D721Med (cell line): Measurements from ENCODE around the gene PIGP.

ENCODE experiments used
- DNase-seq: peaks from one replicate; pipeline ENCODE4 v3.0.0; 2011; ENCODE audit warnings: low spot score; ENCODE audit not compliant: insufficient read length
- FAIRE-seq: peaks from 2 replicates; lab custom pipeline; 2011; peaks lifted over from hg19 to GRCh38; lab: Jason Lieb, UNC
- CTCF ChIP-seq: IDR thresholded peaks from 2 replicates; pipeline ENCODE4 v1.5.1; 2012; ENCODE audit warnings: mild to moderate bottlenecking, control low read depth; ENCODE audit not compliant: insufficient read depth; ENCODE audit errors: missing control alignments

Gene PIGP

DNA sequence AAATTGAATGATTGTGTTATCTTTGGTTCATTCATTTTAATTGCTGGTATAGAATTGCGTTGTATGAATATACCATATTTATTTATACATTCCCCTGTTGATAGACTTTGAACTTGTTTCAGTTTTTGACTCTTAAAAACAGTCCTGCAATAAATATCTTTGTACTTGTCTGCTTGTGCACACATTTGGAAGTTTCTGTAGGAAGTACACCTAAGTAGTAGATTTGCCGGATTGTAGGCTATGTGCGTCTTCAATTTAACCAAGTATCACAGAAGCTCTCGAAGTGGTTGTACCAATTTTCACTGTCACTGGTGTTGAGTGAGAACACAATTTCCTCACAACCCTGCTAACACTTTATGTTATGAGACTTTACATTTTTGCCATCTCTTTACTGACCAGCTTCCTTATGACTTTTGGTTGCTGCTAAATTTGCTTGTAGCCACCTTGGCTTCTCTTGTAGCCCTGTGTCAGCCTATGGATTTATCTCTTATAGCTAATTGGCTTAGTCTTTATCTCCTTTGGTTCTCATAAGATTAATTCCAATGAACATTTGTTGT is 2.4 kb upstream of the PIGP start:
- no peak for TF ChIP-seq CTCF
- DNase-seq = no peak

DNA sequence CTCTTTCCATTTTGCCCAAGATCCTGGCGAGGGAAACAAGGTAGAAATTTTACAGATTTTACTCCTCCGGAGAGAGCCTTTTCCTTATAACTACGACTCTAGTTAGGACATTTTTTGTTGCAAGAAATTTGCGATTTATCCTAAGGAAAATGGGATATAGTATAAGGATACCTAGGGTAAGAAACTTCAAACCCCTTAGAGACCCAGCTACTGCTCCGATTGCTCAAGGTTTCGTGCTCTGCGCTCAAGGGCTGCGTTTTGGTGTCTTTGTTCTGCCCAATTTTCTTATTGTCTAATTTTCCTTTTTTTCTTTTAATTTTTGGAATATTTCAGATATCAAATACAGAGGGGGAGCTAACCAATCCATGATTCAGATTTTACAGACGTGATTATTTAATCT is 1.7 kb upstream of the PIGP start:
- no peak for TF ChIP-seq CTCF
- no peak for DNase-seq
- FAIRE-seq = no peak

More for the DNA sequence above, 2.4 kb upstream of the PIGP start:
- FAIRE-seq = no peak

- FAIRE-seq (no peak), DNase-seq (no peak)
- TF ChIP-seq CTCF = no peak
Measured at GRCh38 chr21:37074197-37074510, 1.3 kb upstream of the PIGP start.

DNA sequence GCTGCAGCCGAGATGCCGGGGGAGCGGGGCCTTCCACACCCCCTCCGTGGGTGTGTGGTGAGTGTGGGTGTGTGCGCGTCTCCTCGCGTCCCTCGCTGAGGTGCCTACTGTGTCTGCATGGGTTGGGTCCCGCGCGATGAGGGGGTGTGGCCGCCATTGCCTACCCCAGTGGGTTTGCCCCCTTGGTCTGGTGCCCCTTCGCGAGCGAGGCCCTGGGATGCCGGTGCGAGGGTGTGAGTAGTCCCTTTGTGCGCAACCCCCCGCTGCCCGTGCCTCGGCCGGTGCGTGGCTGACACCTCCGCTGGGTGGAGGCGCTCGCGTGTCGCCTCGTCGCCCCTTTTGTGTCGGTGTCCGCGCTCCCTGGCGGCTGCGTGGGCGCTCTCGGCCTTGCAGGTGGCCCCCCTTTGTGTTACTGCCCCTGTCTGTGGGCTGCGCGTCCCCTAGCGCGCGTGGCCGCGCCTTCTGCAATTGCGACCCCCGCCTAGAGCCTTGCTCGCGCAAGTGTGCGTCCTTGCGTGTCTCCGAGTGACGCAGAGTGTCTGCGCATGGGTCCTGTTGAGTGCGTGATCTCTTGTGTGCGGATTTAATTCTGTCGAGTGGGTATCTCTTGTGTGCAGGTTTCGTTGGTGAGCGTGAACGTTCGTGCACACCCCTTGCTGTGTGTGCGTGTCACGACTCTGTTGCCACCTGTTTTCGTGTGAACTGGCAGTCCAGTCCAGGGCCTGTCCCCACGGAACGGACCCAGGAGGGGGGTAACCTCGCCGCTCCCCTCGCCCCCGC is 736 bp upstream of the PIGP start:
- no peak for DNase-seq
- no peak for FAIRE-seq

DNA sequence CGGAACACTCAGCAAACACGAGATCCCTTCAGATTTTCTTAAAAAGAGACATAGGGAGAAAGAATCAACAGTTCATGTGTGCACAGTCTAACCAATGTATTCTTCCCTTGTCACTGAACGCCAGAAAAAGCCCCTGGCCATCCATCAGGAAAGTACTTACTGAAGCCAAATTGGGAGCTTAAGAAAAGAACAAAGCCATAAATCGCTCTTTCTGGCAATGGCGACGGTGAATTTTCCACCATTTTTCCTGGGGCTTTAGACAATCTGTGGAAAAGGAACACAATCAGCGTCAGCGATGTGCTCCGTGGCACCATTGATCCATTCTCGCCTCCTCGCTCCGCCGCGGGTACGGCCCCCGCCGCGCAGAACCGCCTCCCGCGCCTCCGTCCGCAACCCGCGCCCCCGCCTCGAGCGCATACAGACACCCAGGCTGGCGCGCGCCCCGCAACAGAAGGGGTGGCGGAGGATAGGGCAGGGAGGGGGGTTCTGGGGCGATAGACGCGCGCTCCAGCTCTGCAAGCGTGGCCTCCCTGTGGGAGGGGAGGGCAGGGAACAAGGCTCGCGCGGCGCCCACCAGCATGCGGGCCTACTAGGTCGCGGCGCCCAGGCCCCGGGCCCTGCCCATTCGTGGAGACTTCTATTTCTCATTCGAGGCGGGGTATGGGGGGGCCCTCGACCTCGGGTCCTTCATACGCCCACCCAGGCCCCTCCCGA is 440 bp downstream of the PIGP start:
- no peak for DNase-seq
- FAIRE-seq = no peak
- TF ChIP-seq CTCF = no peak

More for the DNA sequence above, 736 bp upstream of the PIGP start:
- no peak for TF ChIP-seq CTCF

DNA sequence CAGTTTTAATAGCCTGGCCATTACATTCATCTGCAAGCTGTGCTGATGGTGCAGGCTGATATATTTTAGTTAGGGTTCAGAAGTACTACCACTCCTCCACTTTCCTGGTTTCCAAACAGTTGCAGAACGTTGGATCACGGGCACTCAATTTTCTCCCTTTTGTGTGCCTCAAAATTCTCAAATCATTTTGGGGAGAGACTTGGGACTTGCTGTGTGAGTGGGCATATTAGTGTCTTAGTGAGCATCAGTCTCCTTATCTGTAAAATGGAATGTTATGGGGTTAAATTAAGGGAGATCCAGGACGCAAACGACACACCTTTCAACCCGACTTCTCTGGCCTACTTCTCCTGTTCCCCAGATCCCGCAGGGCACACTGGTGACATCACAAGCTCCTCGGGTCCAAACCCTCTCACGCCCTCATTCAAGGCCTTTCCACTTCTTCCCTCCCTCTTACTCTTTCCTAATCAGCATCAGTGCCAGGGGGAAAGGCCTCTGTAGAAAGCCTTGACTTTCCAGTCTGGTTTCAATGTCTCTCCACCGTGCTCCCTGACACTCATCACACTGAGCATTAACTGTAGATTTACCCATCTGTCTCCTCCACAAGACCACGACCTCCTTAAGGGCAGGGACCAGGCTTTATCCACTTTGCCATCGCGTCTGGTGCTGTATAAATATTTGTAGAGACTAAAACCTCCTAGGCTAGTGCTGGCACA is 1.2 kb downstream of the PIGP start:
- DNase-seq (no peak), FAIRE-seq (no peak)
- TF ChIP-seq CTCF = no peak
